SIG-M5 treated with dmso at 0.1 percent for 504 hours (cell line): ENCODE measurements around the gene WDR70.
"Not testable (repeated sequence)": the region's sequence is repeated elsewhere in the genome, so short reads cannot be mapped to it uniquely, and the experiment has no call there.

Source experiments
- DNase-seq: peaks from one replicate; lab custom pipeline; 2025; ENCODE audit not compliant: unreplicated experiment; lab: John Stamatoyannopoulos, UW

The WDR70 gene

GRCh38 chr5:37672118-37672588 lies 293.0 kb downstream of the WDR70 start:
- DNase-seq, result peak; percentile 68

DNA sequence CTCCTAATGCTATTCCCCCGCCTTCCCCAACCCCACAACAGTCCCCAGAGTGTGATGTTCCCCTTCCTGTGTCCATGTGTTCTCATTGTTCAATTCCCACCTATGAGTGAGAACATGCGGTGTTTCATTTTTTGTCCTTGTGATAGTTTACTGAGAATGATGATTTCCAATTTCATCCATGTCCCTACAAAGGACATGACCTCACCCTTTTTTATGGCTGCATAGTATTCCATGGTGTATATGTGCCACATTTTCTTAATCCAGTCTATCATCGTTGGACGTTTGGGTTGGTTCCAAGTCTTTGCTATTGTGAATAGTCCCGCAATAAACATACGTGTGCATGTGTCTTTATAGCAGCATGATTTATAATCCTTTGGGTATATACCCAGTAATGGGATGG lies 295.2 kb downstream of the WDR70 start:
- DNase-seq, result not testable (repeated sequence)

- DNase-seq, result not testable (repeated sequence)
Observed at GRCh38 chr5:37679326-37679725, 300.2 kb downstream of the WDR70 start.

DNA sequence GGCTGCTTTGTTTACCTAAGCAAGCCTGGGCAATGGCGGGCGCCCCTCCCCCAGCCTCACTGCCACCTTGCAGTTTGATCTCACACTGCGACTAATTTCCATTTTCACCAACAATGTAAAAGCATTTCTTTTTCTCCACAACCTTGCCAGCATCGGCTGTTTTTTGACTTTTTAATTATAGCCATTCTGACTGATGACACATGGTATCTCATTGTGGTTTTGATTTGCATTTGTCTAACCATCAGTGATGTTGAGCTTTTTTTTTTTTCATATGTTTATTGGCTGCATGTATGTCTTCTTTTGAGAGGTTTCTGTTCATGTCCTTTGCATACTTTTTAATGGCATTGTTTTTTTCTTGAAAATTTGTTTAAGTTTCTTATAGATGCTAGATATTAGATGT lies 300.8 kb downstream of the WDR70 start:
- not testable (repeated sequence) for DNase-seq

GRCh38 chr5:37683072-37683471 lies 304.0 kb downstream of the WDR70 start:
- DNase-seq, result no peak

DNA sequence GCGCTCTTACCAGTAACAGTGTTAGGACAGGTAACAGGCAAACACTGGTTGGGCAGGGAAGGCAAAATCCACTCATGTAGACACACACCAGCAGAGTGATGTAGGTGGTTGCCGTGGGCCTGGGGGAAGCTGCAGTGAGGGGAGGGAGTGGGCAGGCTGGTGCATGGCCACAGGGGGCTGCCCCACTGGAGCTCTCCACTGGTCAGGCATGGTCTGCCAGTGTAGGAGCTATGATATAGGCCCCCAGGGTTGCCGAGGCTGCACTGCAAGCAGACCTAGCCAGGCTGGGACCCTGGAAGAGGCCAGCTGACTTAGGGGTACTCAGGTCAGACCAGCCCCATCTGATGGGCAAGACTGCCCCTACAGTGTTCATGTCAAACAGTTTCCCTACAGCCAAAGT lies 306.1 kb downstream of the WDR70 start:
- DNase-seq, result no peak

- no peak for DNase-seq
Observed at GRCh38 chr5:37685816-37686215, 306.7 kb downstream of the WDR70 start.

GRCh38 chr5:37688925-37689324 lies 309.8 kb downstream of the WDR70 start:
- DNase-seq, result not testable (repeated sequence)

DNA sequence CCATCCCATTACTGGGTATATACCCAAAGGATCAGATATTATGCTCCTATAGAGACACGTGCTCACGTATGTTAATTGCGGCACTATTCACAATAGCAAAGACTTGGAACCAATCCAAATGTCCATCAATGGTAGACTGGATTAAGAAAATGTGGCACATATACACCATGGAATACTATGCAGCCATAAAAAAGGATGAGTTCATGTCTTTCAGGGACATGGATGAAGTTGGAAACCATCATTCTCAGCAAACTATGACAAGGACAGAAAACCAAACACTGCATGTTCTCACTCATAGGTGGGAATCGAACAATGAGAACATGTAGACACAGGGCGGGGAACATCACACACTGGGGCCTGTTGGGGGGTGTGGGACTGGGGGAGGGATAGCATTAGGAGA lies 315.2 kb downstream of the WDR70 start:
- not testable (repeated sequence) for DNase-seq

GRCh38 chr5:37694867-37695266 lies 315.7 kb downstream of the WDR70 start:
- DNase-seq, result no peak

GRCh38 chr5:37695647-37696046 lies 316.5 kb downstream of the WDR70 start:
- no peak for DNase-seq

DNA sequence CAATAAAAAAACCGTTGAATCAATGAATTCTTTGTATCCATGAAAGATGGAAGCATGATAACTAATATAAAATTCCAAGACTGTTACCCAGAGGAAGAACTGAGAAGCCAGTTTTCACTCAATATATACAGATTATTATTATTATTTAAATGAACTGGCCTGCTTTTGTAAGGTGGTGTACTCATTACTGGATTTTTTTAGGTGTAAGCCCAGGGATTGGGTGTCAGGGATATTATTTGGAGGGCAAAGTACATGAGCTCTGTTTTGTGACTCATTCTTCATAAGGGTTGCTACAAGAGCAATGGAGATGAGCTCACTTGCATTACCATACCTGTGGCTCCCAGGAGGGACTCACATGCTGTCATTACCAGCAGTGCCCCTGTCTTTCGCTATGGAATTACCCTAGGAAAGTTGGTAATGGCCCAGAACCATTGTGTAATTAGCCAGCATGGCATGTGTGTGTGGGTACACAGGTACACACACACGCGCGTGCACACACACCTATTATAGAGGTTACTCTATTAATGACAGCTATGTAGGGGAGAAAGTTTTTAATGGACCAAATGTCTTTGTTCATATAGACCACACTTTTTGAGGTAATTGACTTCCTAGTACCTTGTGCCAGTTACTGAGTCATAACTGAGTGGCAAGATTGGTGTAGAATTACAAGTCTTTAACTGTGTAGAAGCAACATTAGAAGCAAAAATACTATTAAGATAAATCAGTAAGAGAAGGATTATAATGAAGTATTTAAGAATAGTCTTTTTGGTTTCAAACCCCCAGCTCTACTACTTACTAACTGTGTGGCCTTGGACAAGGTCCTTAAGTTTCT lies 317.3 kb downstream of the WDR70 start:
- DNase-seq, result no peak

DNA sequence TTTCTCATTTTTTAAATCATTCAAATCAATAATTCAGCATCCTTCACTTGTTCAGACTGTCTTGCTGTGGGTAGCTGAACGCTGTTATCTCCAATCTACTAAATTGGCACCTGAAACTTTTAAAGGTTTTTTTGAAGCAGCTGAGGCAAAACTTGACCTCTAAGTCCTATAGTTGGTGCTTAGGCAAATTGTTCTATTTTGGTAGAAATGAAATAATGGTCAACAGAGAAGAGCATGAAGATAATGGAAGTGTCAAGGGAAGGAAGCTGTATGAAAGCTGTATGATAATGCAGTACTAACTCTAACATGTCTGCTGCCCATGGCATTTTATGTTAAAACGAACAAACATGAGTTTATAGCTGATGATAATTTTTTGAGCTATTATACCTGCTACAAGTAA lies 322.8 kb downstream of the WDR70 start:
- no peak for DNase-seq

- DNase-seq, result no peak
Observed at GRCh38 chr5:37703841-37704241, 324.7 kb downstream of the WDR70 start.

GRCh38 chr5:37704406-37704805 lies 325.3 kb downstream of the WDR70 start:
- DNase-seq, result no peak

DNA sequence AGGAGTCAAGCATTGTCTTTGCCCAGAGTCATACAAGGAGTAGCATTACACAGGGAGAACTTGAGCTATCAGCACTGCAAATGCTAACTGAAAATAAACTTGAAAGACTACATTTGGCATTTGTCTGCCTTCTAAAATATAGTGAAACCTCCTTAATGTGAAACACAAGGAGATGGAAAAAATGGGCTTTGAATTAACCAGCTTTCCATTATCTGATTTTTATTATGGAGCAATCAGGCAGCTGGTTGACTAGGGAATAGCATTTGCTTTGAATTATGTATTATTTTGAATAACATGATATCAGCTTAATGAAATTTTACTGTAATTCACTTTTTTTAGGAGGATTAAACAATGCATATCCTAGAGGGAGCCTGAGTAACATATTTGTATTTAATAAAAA lies 329.9 kb downstream of the WDR70 start:
- DNase-seq, result no peak

GRCh38 chr5:37710965-37711364 lies 331.8 kb downstream of the WDR70 start:
- no peak for DNase-seq

- DNase-seq, result no peak
Observed at GRCh38 chr5:37712750-37713149, 333.6 kb downstream of the WDR70 start.

- no peak for DNase-seq
Observed at GRCh38 chr5:37714756-37715155, 335.6 kb downstream of the WDR70 start.

DNA sequence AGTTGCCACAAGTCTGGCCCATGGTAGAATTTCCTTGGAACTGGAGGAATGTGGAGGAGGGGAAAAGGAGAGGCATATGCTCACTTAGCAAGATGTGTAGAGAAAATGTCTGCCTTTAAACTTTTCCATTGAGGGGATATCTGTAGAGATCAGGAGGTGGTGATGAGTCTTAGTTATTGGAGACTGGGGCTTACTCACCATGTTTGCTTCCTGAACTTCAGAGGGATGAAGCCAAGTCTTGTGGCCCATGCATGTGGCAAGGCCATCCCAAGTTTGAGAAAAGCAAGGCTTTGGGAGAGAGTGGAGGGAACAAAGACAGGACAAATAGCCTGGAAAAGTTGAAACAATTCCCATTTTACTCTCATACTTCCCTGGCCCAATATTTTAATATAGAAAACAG lies 336.2 kb downstream of the WDR70 start:
- DNase-seq, result no peak

DNA sequence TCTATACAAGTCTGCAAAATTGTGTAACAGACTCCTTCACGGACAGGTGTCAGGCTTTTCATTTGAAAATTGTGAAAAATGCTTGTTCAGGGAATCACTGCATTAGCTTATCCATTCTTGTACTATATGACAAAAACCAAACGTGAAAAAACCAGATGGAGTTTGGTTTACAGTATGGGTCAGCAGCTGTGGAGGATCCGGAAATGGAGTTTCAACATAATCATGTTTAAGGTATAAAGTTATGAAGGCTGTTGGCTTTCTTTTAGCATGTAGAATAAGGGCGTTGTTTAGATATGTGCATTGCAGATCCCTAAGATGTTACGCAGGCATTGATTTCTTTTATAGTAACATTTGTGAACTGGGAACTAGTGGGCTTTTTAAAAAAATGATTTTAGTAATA lies 336.9 kb downstream of the WDR70 start:
- no peak for DNase-seq

GRCh38 chr5:37716405-37716804 lies 337.3 kb downstream of the WDR70 start:
- DNase-seq, result no peak

DNA sequence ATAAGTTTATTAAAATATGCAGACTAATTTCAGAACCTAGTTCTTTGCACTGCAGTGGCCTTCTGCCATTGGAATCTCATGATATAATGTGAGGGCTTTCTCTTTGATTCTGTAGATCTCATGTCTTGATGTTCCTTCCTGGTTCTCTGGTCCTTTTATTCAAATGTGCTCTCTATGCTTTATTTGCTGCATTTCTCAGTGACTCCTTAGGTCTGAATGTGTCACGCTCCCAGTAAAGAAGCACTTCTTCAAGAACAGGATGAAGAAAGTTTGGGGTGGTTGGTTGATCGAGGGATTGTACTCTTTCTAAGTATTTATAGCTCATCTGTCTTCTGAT lies 338.1 kb downstream of the WDR70 start:
- no peak for DNase-seq
